Calu3 (cell line): ENCODE measurements around the gene PPP2R3A. TPM values are rescaled to one million over a fixed set of nuclear protein-coding genes. Genes with fewer than 3 reads are reported as not detected.

Source experiments
- BruUV-seq: library from RNA; stranded (reverse); fragments of 400-500 nt; replicated peaks from 2 replicates; lab custom pipeline; 2021; lab: Mats Ljungman, UMichigan
- CTCF ChIA-PET: fragments of 300-600 bp; sonication (Branson Sonifier 250); formaldehyde crosslinking; loops from one replicate; lab custom pipeline; 2022; ENCODE audit warnings: antibody characterized with exemption; lab: Charles Lee
- DNase-seq: peaks from one replicate; pipeline ENCODE4 v3.0.0; 2022
- H3K27ac Mint-ChIP-seq: one replicate; pipeline ENCODE4 v1.8.0; 2022; ENCODE audit warnings: mixed read lengths; ENCODE audit not compliant: unreplicated experiment
- H3K27me3 Mint-ChIP-seq: one replicate; pipeline ENCODE4 v1.8.0; 2022; ENCODE audit warnings: mixed read lengths; ENCODE audit not compliant: unreplicated experiment
- H3K36me3 Mint-ChIP-seq: one replicate; pipeline ENCODE4 v1.8.0; 2022; ENCODE audit warnings: mild to moderate bottlenecking, moderate library complexity, mixed read lengths; ENCODE audit not compliant: insufficient read depth, unreplicated experiment
- H3K4me1 Mint-ChIP-seq: one replicate; pipeline ENCODE4 v1.8.0; 2022; ENCODE audit warnings: mild to moderate bottlenecking, low read depth, mixed read lengths; ENCODE audit not compliant: unreplicated experiment
- H3K4me3 Mint-ChIP-seq: one replicate; pipeline ENCODE4 v1.8.0; 2022; ENCODE audit warnings: mild to moderate bottlenecking, low read depth, moderate library complexity, mixed read lengths; ENCODE audit not compliant: unreplicated experiment
- H3K9me3 Mint-ChIP-seq: one replicate; pipeline ENCODE4 v1.8.0; 2022; ENCODE audit warnings: low read depth, mixed read lengths; ENCODE audit not compliant: unreplicated experiment
- intact Hi-C: fragments of 100-400 bp; cut with micrococcal nuclease; formaldehyde crosslinking; loops from one replicate; pipeline ENCODE4 v1.10.0; 2022; ENCODE audit not compliant: unreplicated experiment
- total RNA-seq: library from RNA; stranded (reverse); gene quantifications from 2 replicates; pipeline ENCODE4 v1.2.3, GENCODE V29; 2022
- TF ChIP-seq, protein P1 (sequence below): fragments of 200-600 bp; IDR thresholded peaks from one replicate; pipeline ENCODE4 v1.8.0; 2022; ENCODE audit warnings: antibody characterized with exemption; ENCODE audit not compliant: unreplicated experiment

Gene PPP2R3A
- total RNA-seq, 1 experiment from 2014 or later = 64.8 TPM

DNA sequence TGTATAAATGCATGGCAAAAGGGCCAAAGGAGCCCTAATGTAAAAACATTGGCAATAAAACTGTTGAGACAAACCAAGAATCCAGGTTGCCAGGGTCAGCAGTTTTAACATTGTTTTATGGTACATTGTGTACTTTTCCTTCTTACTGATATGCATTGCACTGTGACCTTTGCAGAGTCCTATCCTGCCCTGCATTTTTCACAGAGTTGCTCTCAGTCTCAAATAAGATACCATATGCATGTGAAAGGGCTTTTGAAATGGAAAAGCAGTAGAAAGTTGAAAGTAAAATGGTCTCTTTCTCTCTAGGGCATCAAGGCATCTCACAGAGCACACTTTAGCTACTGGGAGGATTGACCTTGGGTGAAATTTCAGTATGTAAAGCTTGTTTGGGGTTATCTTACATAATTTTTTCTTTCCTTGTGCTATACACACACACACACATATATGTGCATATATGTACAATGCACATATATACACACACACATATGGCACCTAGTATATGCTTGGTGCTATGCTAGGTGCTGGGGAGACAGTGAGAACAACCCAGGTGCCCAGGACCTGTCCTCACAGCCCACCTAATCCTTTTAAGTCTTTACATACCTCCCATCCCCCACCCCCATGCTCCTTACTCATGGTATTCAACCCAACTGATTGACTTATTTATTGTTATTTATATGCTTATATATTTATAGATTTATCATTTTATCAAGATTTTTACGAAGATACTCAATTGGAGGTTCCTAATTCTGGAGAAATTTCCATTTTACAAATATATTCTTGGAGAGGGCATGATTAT, 1.2 kb upstream of the PPP2R3A start:
- Mint-ChIP-seq H3K9me3 (peaks cover 6% of the 10 kb centered on the region), H3K36me3 (peaks cover 43% of the 10 kb centered on the region), H3K27me3 (no peaks in the 10 kb centered on the region), H3K4me1 (peaks cover 26% of the 10 kb centered on the region), H3K4me3 (peak overlapping the region; percentile 76), H3K27ac (peak overlapping the region; percentile 34)
- no TSS peak for BruUV-seq
- intact Hi-C loops = no loop called here
- CTCF ChIA-PET = interaction anchor here (1.1 kb wide), 1 partner anchor 33 kb away, joined by 3 read pairs; no protein-coding TSS in a partner anchor
- DNase-seq = no peak
- TF ChIP-seq, protein P1, sequence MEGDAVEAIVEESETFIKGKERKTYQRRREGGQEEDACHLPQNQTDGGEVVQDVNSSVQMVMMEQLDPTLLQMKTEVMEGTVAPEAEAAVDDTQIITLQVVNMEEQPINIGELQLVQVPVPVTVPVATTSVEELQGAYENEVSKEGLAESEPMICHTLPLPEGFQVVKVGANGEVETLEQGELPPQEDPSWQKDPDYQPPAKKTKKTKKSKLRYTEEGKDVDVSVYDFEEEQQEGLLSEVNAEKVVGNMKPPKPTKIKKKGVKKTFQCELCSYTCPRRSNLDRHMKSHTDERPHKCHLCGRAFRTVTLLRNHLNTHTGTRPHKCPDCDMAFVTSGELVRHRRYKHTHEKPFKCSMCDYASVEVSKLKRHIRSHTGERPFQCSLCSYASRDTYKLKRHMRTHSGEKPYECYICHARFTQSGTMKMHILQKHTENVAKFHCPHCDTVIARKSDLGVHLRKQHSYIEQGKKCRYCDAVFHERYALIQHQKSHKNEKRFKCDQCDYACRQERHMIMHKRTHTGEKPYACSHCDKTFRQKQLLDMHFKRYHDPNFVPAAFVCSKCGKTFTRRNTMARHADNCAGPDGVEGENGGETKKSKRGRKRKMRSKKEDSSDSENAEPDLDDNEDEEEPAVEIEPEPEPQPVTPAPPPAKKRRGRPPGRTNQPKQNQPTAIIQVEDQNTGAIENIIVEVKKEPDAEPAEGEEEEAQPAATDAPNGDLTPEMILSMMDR = no peak

DNA sequence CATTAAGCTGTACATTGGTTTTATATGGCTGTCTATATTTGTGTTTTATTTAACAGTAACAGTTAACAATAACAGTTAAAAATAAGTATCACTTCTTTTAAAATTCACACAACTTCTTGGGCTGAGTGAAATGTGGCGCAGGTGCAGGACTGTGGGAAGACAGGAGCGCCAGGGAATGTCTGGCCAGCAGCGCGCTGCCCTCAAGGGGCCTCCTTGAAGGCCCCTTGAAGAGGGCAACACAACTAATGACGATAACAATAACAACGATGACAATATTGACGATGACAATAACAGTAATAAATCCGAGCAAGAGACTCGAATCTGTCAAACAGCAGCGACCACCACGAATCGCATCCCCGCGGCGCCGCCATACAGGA, 411 bp upstream of the PPP2R3A start:
- CTCF ChIA-PET = interaction anchor here (1.1 to 4.1 kb wide), 2 partner anchors 34 to 43 kb away, joined by 3 to 38 read pairs; no protein-coding TSS in a partner anchor
- TF ChIP-seq, protein P1 = no peak
- Mint-ChIP-seq H3K36me3 (peaks cover 47% of the 10 kb centered on the region), H3K27ac (peak overlapping the region; percentile 34), H3K4me1 (peaks cover 33% of the 10 kb centered on the region), H3K9me3 (peaks cover 8% of the 10 kb centered on the region), H3K27me3 (no peaks in the 10 kb centered on the region), H3K4me3 (peak overlapping the region; percentile 76)
- intact Hi-C loops = no loop called here
- BruUV-seq = no TSS peak
- DNase-seq = no peak

DNA sequence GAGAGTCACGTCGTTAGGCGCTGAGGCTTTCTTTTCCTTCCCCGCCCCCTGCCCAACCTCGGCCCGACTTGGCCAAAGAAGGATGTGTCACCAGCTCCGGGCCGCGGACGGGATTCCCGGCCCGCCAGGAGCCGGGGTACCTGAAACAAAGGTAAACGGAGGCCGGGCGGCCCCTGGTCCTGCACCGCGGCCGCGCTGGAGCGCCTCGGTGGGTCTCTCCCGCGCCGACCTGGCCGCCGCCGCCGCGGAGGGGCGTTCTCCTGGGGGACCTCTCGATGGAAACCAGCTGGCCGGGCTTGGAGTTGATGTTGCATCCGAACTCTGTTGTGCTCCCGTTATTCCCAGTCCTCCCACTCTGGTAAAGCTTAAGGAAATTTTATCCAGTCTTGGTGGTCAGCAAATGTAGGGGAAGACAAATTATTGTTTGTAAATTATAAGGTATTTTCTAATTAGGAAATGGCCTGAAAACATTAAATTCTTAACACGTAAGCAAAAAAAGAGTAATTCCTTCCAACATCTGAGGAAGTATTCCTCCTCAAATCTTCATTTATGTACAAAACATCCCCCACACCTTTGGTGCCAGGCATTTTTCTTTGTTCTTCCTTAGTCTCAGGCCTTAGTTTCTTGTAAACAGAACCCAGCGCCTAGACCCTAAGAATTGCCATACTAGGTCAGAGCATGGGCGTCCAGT, 888 bp downstream of the PPP2R3A start:
- peaks cover 44% of the 10 kb centered on the region for H3K4me1 Mint-ChIP-seq
- no peak for DNase-seq
- CTCF ChIA-PET = interaction anchor here (1.1 to 4.1 kb wide), 7 partner anchors 25 to 77 kb away, joined by 3 to 38 read pairs (median 3); no protein-coding TSS in a partner anchor
- intact Hi-C loops = loop anchor here (1.0 to 2.0 kb wide), 2 partner anchors 44 to 76 kb away; no protein-coding TSS in a partner anchor
- peak overlapping the region; percentile 76 for H3K4me3 Mint-ChIP-seq
- no TSS peak for BruUV-seq
- H3K36me3 Mint-ChIP-seq = peaks cover 48% of the 10 kb centered on the region
- peak overlapping the region; percentile 73 for H3K27ac Mint-ChIP-seq
- TF ChIP-seq, protein P1 = no peak
- H3K9me3 Mint-ChIP-seq = peaks cover 3% of the 10 kb centered on the region
- H3K27me3 Mint-ChIP-seq = no peaks in the 10 kb centered on the region

DNA sequence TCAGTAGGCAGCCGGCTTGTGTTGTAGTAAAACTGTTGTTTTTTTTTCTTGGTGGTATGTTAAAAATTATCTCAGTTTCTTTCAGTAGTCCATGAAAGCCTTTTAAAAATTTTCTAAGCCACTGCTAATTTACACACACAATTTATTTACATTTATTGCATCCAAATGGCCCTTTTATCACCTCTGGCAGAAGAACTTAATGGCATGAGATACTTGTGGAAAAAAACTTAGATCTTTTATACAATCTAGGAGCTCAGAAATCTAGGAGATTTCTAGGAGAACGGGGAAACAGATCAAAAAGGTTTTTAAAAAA, 1.4 kb downstream of the PPP2R3A start:
- H3K36me3 Mint-ChIP-seq = peaks cover 48% of the 10 kb centered on the region
- H3K27me3 Mint-ChIP-seq = no peaks in the 10 kb centered on the region
- peak overlapping the region; percentile 73 for H3K27ac Mint-ChIP-seq
- DNase-seq = no peak
- TF ChIP-seq, protein P1 = no peak
- CTCF ChIA-PET = interaction anchor here (1.2 to 4.1 kb wide), 7 partner anchors 24 to 230 kb away, joined by 3 to 38 read pairs (median 5); no protein-coding TSS in a partner anchor
- BruUV-seq = TSS peak; percentile 37
- H3K4me3 Mint-ChIP-seq = peak overlapping the region; percentile 76
- intact Hi-C loops = loop anchor here (1.0 to 2.0 kb wide), 2 partner anchors 45 to 76 kb away; no protein-coding TSS in a partner anchor
- peaks cover 3% of the 10 kb centered on the region for H3K9me3 Mint-ChIP-seq
- H3K4me1 Mint-ChIP-seq = peaks cover 46% of the 10 kb centered on the region
